Mesenchymal stem cell (in vitro differentiated cells and primary cell): Measurements from ENCODE around the gene ZNF22.

ENCODE experiments used
- DNase-seq: peaks from one replicate; pipeline ENCODE4 v3.0.0-alpha.2; 2013
- H2AFZ ChIP-seq: one replicate; pipeline ENCODE4 v1.6.1; 2013; ENCODE audit warnings: low read depth, mild to moderate bottlenecking, control low read depth, inconsistent platforms, low read length, moderate library complexity
- H2AK5ac ChIP-seq: 2 replicates; pipeline ENCODE4 v1.6.1; 2013; ENCODE audit warnings: low read length, moderate library complexity, mild to moderate bottlenecking, inconsistent platforms; ENCODE audit not compliant: severe bottlenecking
- H2BK120ac ChIP-seq: one replicate; pipeline ENCODE4 v1.6.1; 2013; ENCODE audit warnings: low read depth, mild to moderate bottlenecking, inconsistent platforms, low read length, moderate library complexity
- H2BK12ac ChIP-seq, 2 experiments: one replicate each; pipeline ENCODE4 v1.6.1; 2013; ENCODE audit warnings: inconsistent platforms in 2 of 2, low read length in 2 of 2, mild to moderate bottlenecking in 2 of 2, moderate library complexity in 2 of 2, control low read depth in 1 of 2
- H2BK15ac ChIP-seq: one replicate; pipeline ENCODE4 v1.6.1; 2013; ENCODE audit warnings: mild to moderate bottlenecking, low read depth, inconsistent platforms; ENCODE audit not compliant: poor library complexity, severe bottlenecking
- H2BK5ac ChIP-seq: 2 replicates; pipeline ENCODE4 v1.6.1; 2013; ENCODE audit warnings: low read depth, mild to moderate bottlenecking, low read length, control low read depth, inconsistent platforms; ENCODE audit not compliant: poor library complexity, severe bottlenecking
- H3K14ac ChIP-seq, 2 experiments: one replicate each; pipeline ENCODE4 v1.6.1; 2013; ENCODE audit warnings: inconsistent platforms in 2 of 2, low read length in 2 of 2, control low read depth in 1 of 2, mild to moderate bottlenecking in 1 of 2, moderate library complexity in 1 of 2
- H3K18ac ChIP-seq, 2 experiments: one replicate each; pipeline ENCODE4 v1.6.1; 2013; ENCODE audit warnings: inconsistent platforms in 2 of 2, low read length in 2 of 2, control low read depth in 1 of 2, low read depth in 1 of 2, mild to moderate bottlenecking in 1 of 2
- H3K23ac ChIP-seq, 2 experiments: one replicate each; pipeline ENCODE4 v1.6.1; 2013; ENCODE audit warnings: inconsistent platforms in 2 of 2, low read length in 2 of 2, mild to moderate bottlenecking in 2 of 2, moderate library complexity in 2 of 2, control low read depth in 1 of 2
- H3K27ac ChIP-seq: 2 replicates; pipeline ENCODE4 v1.5.1; 2013; ENCODE audit warnings: mild to moderate bottlenecking, moderate library complexity, low read length, control low read depth, inconsistent platforms; ENCODE audit not compliant: poor library complexity, severe bottlenecking
- H3K27me3 ChIP-seq, 2 experiments: 2 replicates each; pipeline versions ENCODE4 v1.6.1 to v1.7.0; 2013; ENCODE audit warnings: low read length in 2 of 2, mild to moderate bottlenecking in 2 of 2, moderate library complexity in 2 of 2, control low read depth in 1 of 2, inconsistent platforms in 1 of 2; ENCODE audit not compliant: control insufficient read depth in 1 of 2, insufficient read depth in 1 of 2
- H3K36me3 ChIP-seq, 2 experiments: 2 replicates each; pipeline versions ENCODE4 v1.6.1 to v1.7.0; 2013; ENCODE audit warnings: low read length in 2 of 2, control low read depth in 1 of 2, inconsistent platforms in 1 of 2, low read depth in 1 of 2, mild to moderate bottlenecking in 1 of 2; ENCODE audit not compliant: insufficient read depth in 2 of 2, control insufficient read depth in 1 of 2
- H3K4ac ChIP-seq, 2 experiments: one replicate each; pipeline ENCODE4 v1.6.1; 2013; ENCODE audit warnings: inconsistent platforms in 2 of 2, low read length in 2 of 2, mild to moderate bottlenecking in 2 of 2, moderate library complexity in 2 of 2, control low read depth in 1 of 2, low read depth in 1 of 2
- H3K4me1 ChIP-seq: 2 replicates; pipeline ENCODE4 v1.6.1; 2013; ENCODE audit warnings: low read depth, low read length, control low read depth; ENCODE audit not compliant: control insufficient read depth, insufficient read depth
- H3K4me2 ChIP-seq: 2 replicates; pipeline ENCODE4 v1.6.1; 2013; ENCODE audit warnings: low read length, mild to moderate bottlenecking, inconsistent platforms; ENCODE audit not compliant: poor library complexity, severe bottlenecking
- H3K4me3 ChIP-seq, 2 experiments: 2 replicates each; pipeline versions ENCODE4 v1.5.1 to v1.7.0; 2013; ENCODE audit warnings: low read length in 2 of 2, mild to moderate bottlenecking in 2 of 2, control low read depth in 1 of 2, low read depth in 1 of 2; ENCODE audit not compliant: insufficient read depth in 1 of 2
- H3K79me1 ChIP-seq: replicated peaks from 2 replicates; pipeline ENCODE4 v1.6.1; 2013; ENCODE audit warnings: mild to moderate bottlenecking, control low read depth, low read length, inconsistent platforms; ENCODE audit not compliant: poor library complexity, severe bottlenecking
- H3K9ac ChIP-seq: 2 replicates; pipeline ENCODE4 v1.7.0; 2013; ENCODE audit warnings: mild to moderate bottlenecking, low read length, moderate library complexity
- H3K9me3 ChIP-seq: 2 replicates; pipeline ENCODE4 v1.7.0; 2013; ENCODE audit warnings: mild to moderate bottlenecking, low read length; ENCODE audit not compliant: control insufficient read depth
- H4K8ac ChIP-seq: one replicate; pipeline ENCODE4 v1.6.1; 2013; ENCODE audit warnings: inconsistent platforms, mild to moderate bottlenecking, low read length, moderate library complexity
- H4K91ac ChIP-seq: one replicate; pipeline ENCODE4 v1.6.1; 2013; ENCODE audit warnings: mild to moderate bottlenecking, low read length, inconsistent platforms
- WGBS: methylation state at CpG from one replicate; pipeline ENCODE4 v1.1.7; 2013; ENCODE audit warnings: mixed read lengths; 5-methylcytosine and 5-hydroxymethylcytosine counted together

The ZNF22 gene

DNA sequence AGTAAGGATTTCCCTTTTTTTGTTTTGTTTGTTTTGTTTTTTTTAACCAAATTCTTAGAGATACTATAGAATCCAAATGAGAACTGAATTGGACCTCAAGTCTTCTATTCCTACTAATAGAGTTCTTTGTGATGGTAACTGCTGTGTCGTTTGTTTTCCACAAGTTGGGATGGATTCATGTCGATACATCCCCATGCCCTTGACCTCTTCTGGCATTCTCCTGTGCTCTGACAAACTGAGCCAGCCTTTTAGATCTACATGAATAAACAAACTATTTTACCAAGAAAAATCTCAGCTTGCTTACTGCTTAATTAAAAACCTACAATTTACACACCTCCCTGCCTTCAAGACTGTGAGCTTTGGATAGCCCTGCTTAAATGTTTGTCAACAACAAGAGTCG, 3.9 kb downstream of the ZNF22 start:
- no peak overlapping the region for H3K14ac ChIP-seq
- no peak overlapping the region for H2AFZ ChIP-seq
- no peak overlapping the region for H3K23ac ChIP-seq
- no peak overlapping the region for H2BK12ac ChIP-seq
- 100% methylated on average over 3 of the region's 3 CpGs for WGBS
- H4K8ac ChIP-seq, result no peak overlapping the region
- H2BK5ac ChIP-seq, result no peak overlapping the region
- no peak overlapping the region for H3K4me3 ChIP-seq
- DNase-seq, result no peak
- peaks cover 3 to 24% of the 10 kb centered on the region in 2 experiments for H3K36me3 ChIP-seq
- H2AK5ac ChIP-seq, result no peak overlapping the region
- no peak overlapping the region for H3K27ac ChIP-seq
- peaks cover 2% of the 10 kb centered on the region for H3K79me1 ChIP-seq
- H3K9me3 ChIP-seq, result peaks cover 8% of the 10 kb centered on the region
- peaks cover 0 to 9% of the 10 kb centered on the region in 2 experiments for H3K27me3 ChIP-seq
- no peak overlapping the region for H2BK15ac ChIP-seq
- peaks cover 7% of the 10 kb centered on the region for H3K4me1 ChIP-seq
- H3K9ac ChIP-seq, result no peak overlapping the region
- H2BK120ac ChIP-seq, result no peak overlapping the region
- no peak overlapping the region for H4K91ac ChIP-seq
- no peak overlapping the region for H3K4ac ChIP-seq
- no peak overlapping the region for H3K4me2 ChIP-seq
- no peak overlapping the region for H3K18ac ChIP-seq

DNA sequence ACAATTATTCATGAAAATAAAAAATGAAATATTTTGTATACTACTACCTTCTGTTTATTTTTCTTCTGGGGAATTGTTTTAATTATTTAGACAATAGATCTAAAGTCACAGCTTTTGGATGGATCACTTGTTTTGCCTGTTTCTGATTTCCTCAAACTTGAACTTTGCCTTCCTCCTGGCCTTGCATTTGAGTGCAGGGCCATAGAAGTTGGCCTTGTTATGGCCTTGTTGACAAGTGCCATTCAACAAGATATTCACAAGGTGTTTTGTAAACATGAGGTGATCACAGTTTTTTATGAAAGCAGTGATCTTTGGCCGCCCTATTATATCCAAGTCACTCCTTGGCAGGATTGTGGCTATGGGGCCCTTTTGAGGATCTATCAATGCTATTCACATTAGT, 4.6 kb downstream of the ZNF22 start:
- no peak overlapping the region for H2BK15ac ChIP-seq
- peaks cover 8% of the 10 kb centered on the region for H3K9me3 ChIP-seq
- no peak overlapping the region for H3K14ac ChIP-seq
- H3K4me1 ChIP-seq, result peaks cover 6% of the 10 kb centered on the region
- 100% methylated on average over 1 of the region's 1 CpG for WGBS
- H3K36me3 ChIP-seq, result peaks cover 3 to 24% of the 10 kb centered on the region in 2 experiments
- H3K18ac ChIP-seq, result no peak overlapping the region
- no peak overlapping the region for H2BK5ac ChIP-seq
- H2BK12ac ChIP-seq, result no peak overlapping the region
- H3K27me3 ChIP-seq, result peaks cover 0 to 3% of the 10 kb centered on the region in 2 experiments
- H3K27ac ChIP-seq, result no peak overlapping the region
- no peak overlapping the region for H3K9ac ChIP-seq
- peaks cover 2% of the 10 kb centered on the region for H3K79me1 ChIP-seq
- H3K4me2 ChIP-seq, result no peak overlapping the region
- no peak overlapping the region for H3K4ac ChIP-seq
- H3K23ac ChIP-seq, result no peak overlapping the region
- H4K8ac ChIP-seq, result no peak overlapping the region
- no peak overlapping the region for H4K91ac ChIP-seq
- no peak overlapping the region for H2BK120ac ChIP-seq
- no peak for DNase-seq
- H3K4me3 ChIP-seq, result no peak overlapping the region
- H2AFZ ChIP-seq, result no peak overlapping the region
- no peak overlapping the region for H2AK5ac ChIP-seq

DNA sequence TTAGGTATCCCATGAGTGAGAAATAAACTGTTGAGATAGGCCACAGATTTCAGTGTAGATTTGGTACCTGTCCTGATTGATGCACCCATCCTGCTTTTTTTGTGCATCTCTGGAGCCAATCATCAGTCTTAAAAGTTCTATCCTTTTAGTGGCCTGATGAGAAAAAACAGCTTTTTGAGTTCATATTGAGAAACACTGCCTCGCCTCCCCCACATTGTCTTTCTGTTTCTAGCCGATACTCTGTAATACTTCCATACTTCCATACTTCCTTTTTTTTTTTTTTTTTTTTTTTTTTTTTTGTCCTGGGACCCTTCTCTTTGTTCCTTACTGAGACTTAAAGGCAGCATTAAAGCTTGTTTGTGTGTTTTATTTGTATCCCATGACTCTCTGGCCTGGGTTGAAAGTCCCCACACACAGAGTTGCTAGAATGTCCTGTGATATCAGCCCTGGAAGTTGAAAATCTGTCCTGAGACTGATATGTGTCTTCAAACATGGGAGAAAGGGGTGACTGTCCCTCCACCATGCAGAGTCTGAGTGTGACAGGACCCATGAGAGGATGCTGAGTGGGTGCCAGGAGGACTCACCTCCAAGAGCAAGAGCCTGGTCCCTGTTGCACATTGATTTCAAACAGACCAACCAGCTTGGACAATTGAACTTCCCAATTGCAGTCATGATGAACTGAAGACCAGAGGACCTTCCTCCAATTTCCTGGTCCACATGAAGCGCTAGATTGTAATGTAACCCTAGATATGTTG, 5.7 kb downstream of the ZNF22 start:
- H3K4me1 ChIP-seq, result no peaks in the 10 kb centered on the region
- no peak overlapping the region for H3K27ac ChIP-seq
- H3K4me3 ChIP-seq, result no peak overlapping the region
- no peak overlapping the region for H2AFZ ChIP-seq
- WGBS, result 100% methylated on average over 3 of the region's 3 CpGs
- H3K14ac ChIP-seq, result no peak overlapping the region
- no peak for DNase-seq
- no peak overlapping the region for H3K23ac ChIP-seq
- no peak overlapping the region for H3K4ac ChIP-seq
- H3K27me3 ChIP-seq, result no peaks in the 10 kb centered on the region
- H3K9ac ChIP-seq, result no peak overlapping the region
- H3K4me2 ChIP-seq, result no peak overlapping the region
- no peak overlapping the region for H4K91ac ChIP-seq
- no peak overlapping the region for H2AK5ac ChIP-seq
- no peak overlapping the region for H3K18ac ChIP-seq
- H3K36me3 ChIP-seq, result peaks cover 3 to 24% of the 10 kb centered on the region in 2 experiments
- H2BK5ac ChIP-seq, result no peak overlapping the region
- H2BK120ac ChIP-seq, result no peak overlapping the region
- H4K8ac ChIP-seq, result no peak overlapping the region
- H2BK15ac ChIP-seq, result no peak overlapping the region
- peaks cover 2% of the 10 kb centered on the region for H3K79me1 ChIP-seq
- H3K9me3 ChIP-seq, result peaks cover 8% of the 10 kb centered on the region
- no peak overlapping the region for H2BK12ac ChIP-seq

DNA sequence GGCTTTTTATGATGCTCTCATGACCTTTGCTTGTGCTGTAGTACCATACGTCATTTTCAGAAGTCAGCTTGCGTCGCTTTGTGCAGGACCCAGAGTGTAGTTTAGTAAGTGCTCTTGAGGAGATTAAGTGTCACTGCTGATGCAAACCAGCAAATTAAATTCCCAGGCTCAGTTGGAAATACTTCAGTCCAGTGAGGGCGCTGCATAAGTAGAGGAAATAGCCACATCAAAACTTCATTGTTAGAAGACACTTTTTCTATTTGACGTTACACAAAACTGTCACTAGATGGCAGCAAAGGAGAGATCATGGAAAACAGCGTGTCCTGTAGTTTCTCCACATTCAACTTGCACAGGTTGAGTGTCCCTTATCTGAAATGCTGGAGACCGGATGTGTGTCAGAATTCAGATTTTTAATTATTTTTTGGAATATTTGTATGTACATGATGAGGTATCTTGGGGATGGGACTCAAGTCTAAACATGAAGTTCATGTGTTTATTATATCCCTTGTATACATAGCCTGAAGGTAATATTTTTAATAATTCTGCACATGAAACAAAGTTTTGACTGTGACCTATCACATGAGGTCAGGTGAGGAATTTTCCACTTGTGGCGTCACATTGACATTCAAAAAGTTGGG, 7.9 kb downstream of the ZNF22 start:
- Histone ChIP-seq H4K8ac (no peak overlapping the region), H3K36me3 (peaks cover 1 to 19% of the 10 kb centered on the region in 2 experiments), H3K79me1 (peaks cover under 1% of the 10 kb centered on the region), H4K91ac (no peak overlapping the region), H3K27me3 (no peaks in the 10 kb centered on the region), H3K4me1 (no peaks in the 10 kb centered on the region), H2BK15ac (no peak overlapping the region), H3K18ac (no peak overlapping the region), H3K27ac (no peak overlapping the region), H3K4me2 (no peak overlapping the region), H2BK120ac (no peak overlapping the region), H3K23ac (no peak overlapping the region), H2AK5ac (no peak overlapping the region), H3K9me3 (peaks cover 5% of the 10 kb centered on the region), H3K4me3 (no peak overlapping the region), H3K14ac (no peak overlapping the region), H2BK5ac (no peak overlapping the region), H2AFZ (no peak overlapping the region), H3K9ac (peak overlapping the region; percentile 30), H3K4ac (no peak overlapping the region), H2BK12ac (no peak overlapping the region)
- DNase-seq, result peak; percentile 94
- 11% methylated on average over 7 of the region's 8 CpGs for WGBS
